ENCODE measurements around the gene CDC25B. TPM values are rescaled to one million over a fixed set of nuclear protein-coding genes. Genes with fewer than 3 reads are reported as not detected.
A peak's percentile ranks its signal among the peaks of the same experiment; 100 is the strongest.

The CDC25B gene
- polyA plus RNA-seq (2011; rRNA removed): 57.3 and 58.9 TPM in 2 replicates
- polyA minus RNA-seq (2011; rRNA and poly(A)+ RNA removed): 41.1 and 48.7 TPM in 2 replicates

DNA sequence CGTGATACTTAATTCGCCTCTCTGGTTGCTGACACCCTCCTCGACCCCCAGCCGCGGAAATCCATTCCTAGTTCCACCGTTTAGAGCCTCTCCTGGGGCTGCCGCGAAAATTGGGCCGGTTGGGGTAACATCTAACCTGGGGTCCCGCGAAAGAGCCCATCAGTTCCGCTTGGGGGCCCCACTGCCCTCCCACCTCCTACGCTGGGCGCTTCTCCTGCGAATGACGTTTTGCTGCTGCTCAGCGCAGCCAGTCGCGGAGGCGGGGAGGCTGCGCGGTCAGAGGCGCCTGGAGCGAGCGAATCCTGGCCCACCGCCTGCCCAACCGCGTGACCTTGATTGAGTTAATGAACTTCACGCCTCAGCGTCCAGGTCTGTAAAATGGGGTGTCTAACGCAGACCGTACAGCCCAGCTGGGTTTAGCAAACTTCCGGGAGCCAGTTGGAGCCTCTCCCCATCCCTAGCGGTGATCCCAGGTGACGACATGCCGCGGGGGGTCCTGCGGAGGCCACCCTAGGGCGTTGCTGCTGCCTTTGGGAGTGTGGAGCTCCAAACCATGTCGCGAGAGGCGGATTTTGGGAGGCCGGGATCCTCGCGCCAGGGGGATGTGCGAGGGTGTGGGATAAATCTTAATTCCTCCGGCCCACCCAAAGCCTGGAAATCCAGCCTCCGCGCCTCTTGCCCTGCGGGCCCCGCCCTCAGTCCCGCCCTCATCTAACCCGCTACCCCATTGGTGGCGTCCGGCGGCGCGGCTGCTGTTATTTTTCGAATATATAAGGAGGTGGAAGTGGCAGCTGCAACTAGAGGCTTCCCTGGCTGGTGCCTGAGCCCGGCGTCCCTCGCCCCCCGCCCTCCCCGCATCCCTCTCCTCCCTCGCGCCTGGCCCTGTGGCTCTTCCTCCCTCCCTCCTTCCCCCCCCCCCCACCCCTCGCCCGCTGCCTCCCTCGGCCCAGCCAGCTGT is at the start of gene CDC25B:
Gene CDC25B (plus strand): TSS at position 800 of the 958 bp plus-strand sequence. CDS start 222 bp downstream, outside the sequence.
- TF ChIP-seq, protein P1, sequence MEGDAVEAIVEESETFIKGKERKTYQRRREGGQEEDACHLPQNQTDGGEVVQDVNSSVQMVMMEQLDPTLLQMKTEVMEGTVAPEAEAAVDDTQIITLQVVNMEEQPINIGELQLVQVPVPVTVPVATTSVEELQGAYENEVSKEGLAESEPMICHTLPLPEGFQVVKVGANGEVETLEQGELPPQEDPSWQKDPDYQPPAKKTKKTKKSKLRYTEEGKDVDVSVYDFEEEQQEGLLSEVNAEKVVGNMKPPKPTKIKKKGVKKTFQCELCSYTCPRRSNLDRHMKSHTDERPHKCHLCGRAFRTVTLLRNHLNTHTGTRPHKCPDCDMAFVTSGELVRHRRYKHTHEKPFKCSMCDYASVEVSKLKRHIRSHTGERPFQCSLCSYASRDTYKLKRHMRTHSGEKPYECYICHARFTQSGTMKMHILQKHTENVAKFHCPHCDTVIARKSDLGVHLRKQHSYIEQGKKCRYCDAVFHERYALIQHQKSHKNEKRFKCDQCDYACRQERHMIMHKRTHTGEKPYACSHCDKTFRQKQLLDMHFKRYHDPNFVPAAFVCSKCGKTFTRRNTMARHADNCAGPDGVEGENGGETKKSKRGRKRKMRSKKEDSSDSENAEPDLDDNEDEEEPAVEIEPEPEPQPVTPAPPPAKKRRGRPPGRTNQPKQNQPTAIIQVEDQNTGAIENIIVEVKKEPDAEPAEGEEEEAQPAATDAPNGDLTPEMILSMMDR (IDR thresholded peaks at IDR 0.05; ENCODE audit: low read depth, low read length): peak; percentile 52
- ChIA-PET POLR2A (interaction anchor here (0.5 to 1.5 kb wide), 9 partner anchors 9 to 109 kb away, joined by 3 to 20 read pairs (median 5); partner anchors contain the start of genes AP5S1 and CENPB), CTCF (interaction anchor here (1.0 to 2.1 kb wide), 5 partner anchors 9 to 59 kb away, joined by 3 to 18 read pairs (median 3); partner anchors contain the start of genes AP5S1 and CENPB)
- H3K27me3 ChIP-seq (ENCODE audit: control insufficient read depth, insufficient read depth, low read length): no peaks in the 10 kb centered on the region
- DNase-seq (ENCODE audit: low read depth, low spot score): peak; percentile 68
- H3K27ac ChIP-seq (ENCODE audit: low read depth, low read length): peak within 1 kb of the TSS; percentile 97
- H3K9me3 ChIP-seq (ENCODE audit: control insufficient read depth, insufficient read depth, low read length): no peaks in the 10 kb centered on the region; the same call in 1 of the 2 replicates
- H3K4me3 ChIP-seq (ENCODE audit: low read depth, low read length): peak within 1 kb of the TSS; percentile 82

DNA sequence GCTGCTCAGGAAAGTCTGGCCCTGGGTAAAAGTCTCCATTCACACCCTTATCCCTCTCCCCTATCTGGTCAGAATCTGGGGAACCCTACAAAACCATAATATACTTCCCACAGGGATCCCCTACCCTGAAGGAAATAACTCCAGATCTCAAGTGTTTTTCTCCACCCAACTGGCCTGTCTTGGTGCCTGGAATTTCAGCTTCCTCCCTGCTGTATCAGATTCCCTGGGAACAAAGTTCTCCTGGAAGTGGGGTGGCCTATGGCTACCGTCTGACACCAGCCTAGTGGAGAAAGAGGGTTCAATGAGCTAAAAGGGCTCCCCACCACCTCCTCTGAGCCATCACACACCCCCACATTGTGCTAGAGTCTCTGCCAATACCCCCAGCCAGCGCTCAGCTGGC is 48.6 kb upstream of the CDC25B start:
- TF ChIP-seq, protein P1 (IDR thresholded peaks at IDR 0.05; ENCODE audit: low read depth, low read length): no peak
- POLR2A ChIA-PET: no interaction called here

DNA sequence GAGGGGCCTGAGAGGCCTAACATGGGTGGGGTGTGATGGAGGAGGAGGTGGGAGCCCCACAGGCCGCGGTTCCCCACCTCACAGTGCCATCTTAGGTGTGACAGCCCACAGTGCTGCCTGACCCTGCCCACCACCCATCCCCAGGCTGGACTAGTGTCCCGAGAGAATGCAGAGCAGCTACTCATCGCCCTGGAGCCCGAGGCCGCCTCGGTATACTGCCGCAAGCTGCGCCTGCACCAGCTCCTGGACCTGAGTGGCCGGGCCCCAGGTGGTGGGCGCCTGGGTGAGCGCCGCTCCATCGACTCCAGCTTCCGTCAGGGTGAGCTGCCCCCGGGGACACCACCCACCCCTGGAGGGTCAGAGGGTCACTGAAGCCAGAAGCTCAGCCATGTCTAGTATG is 48.0 kb upstream of the CDC25B start:
- Histone ChIP-seq H3K27me3 (ENCODE audit: control insufficient read depth, insufficient read depth, low read length) (no peaks in the 10 kb centered on the region), H3K4me3 (ENCODE audit: low read depth, low read length) (no peak overlapping the region), H3K27ac (ENCODE audit: low read depth, low read length) (no peak overlapping the region), H3K9me3 (ENCODE audit: control insufficient read depth, insufficient read depth, low read length) (peaks cover 14% of the 10 kb centered on the region; the same call in 1 of the 2 replicates)
- POLR2A ChIA-PET: no interaction called here
- CTCF ChIA-PET: interaction anchor here (1.3 kb wide), 1 partner anchor 72 kb away, joined by 5 read pairs; the partner anchor contains the start of gene AP5S1
- no peak for DNase-seq (ENCODE audit: low read depth, low spot score)
- TF ChIP-seq, protein P1 (IDR thresholded peaks at IDR 0.05; ENCODE audit: low read depth, low read length): no peak

More for the DNA sequence above, 48.6 kb upstream of the CDC25B start:
- Histone ChIP-seq H3K4me3 (ENCODE audit: low read depth, low read length) (no peak overlapping the region), H3K27me3 (ENCODE audit: control insufficient read depth, insufficient read depth, low read length) (no peaks in the 10 kb centered on the region), H3K27ac (ENCODE audit: low read depth, low read length) (no peak overlapping the region), H3K9me3 (ENCODE audit: control insufficient read depth, insufficient read depth, low read length) (peaks cover 14% of the 10 kb centered on the region; the same call in 1 of the 2 replicates)
- no peak for DNase-seq (ENCODE audit: low read depth, low spot score)
- CTCF ChIA-PET: interaction anchor here (1.3 kb wide), 1 partner anchor 73 kb away, joined by 5 read pairs; the partner anchor contains the start of gene AP5S1

DNA sequence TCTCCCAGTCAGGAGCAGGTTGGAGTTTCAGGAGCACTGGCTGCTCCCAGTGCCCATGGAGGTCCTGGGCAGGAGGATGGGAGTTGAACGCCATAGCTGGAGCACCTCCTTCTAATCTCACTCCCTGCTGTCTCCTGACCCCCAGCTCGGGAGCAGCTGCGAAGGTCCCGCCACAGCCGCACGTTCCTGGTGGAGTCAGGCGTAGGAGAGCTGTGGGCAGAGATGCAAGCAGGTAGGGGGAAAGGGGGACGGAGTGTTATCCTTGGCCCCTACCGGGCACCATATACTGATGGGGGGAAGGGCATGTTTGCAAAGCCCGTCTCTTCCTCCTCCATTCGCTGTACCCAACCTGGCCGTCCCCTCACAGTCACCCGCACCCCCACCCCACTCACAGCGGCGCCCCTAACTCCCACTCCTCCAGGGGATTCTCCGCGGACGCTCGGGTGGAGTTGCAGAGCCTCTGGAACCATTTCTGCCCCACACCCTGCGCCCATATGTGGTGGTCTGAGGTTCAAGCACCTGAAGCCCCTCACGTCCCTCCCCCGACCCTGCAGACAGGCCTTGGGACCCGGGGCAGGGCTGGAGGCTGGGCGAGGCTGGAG is 46.9 kb upstream of the CDC25B start:
- DNase-seq (ENCODE audit: low read depth, low spot score): no peak
- Histone ChIP-seq H3K4me3 (ENCODE audit: low read depth, low read length) (no peak overlapping the region), H3K9me3 (ENCODE audit: control insufficient read depth, insufficient read depth, low read length) (peaks cover 14% of the 10 kb centered on the region; the same call in 1 of the 2 replicates), H3K27me3 (ENCODE audit: control insufficient read depth, insufficient read depth, low read length) (no peaks in the 10 kb centered on the region), H3K27ac (ENCODE audit: low read depth, low read length) (no peak overlapping the region)
- ChIA-PET CTCF (interaction anchor here (0.6 kb wide), 1 partner anchor 12 kb away, joined by 4 read pairs; no protein-coding TSS in a partner anchor), POLR2A (no interaction called here)
- TF ChIP-seq, protein P1 (IDR thresholded peaks at IDR 0.05; ENCODE audit: low read depth, low read length): no peak
